NB4 (cell line): Measurements from ENCODE around the gene SLC5A2.

Source experiments
- CTCF ChIP-seq: IDR thresholded peaks from one replicate; pipeline ENCODE4 v1.5.1; 2012; ENCODE audit warnings: low read depth, low read length
- POLR2A ChIP-seq: IDR thresholded peaks from 2 replicates; pipeline ENCODE4 v1.6.1; 2011; ENCODE audit warnings: mild to moderate bottlenecking; ENCODE audit not compliant: insufficient read length; ENCODE audit errors: extremely low read depth

- TF ChIP-seq POLR2A (no peak), CTCF (no peak)
Observed at GRCh38 chr16:31489298-31489564, 6.3 kb downstream of the SLC5A2 start.
